Hair follicle dermal papilla cell (primary cell): ENCODE results near the gene EIF3J. TPM values are rescaled to one million over a fixed set of nuclear protein-coding genes. Genes with fewer than 3 reads are reported as not detected.

Source experiments
- total RNA-seq: library from RNA; depleted of rRNA; stranded (reverse); fragments of >200 nt; gene quantifications from 2 replicates; pipeline ENCODE4 v1.2.3, GENCODE V29; 2012

EIF3J gene, protein sequence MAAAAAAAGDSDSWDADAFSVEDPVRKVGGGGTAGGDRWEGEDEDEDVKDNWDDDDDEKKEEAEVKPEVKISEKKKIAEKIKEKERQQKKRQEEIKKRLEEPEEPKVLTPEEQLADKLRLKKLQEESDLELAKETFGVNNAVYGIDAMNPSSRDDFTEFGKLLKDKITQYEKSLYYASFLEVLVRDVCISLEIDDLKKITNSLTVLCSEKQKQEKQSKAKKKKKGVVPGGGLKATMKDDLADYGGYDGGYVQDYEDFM
- 25.1 and 30.3 TPM in 2 replicates for total RNA-seq

DNA sequence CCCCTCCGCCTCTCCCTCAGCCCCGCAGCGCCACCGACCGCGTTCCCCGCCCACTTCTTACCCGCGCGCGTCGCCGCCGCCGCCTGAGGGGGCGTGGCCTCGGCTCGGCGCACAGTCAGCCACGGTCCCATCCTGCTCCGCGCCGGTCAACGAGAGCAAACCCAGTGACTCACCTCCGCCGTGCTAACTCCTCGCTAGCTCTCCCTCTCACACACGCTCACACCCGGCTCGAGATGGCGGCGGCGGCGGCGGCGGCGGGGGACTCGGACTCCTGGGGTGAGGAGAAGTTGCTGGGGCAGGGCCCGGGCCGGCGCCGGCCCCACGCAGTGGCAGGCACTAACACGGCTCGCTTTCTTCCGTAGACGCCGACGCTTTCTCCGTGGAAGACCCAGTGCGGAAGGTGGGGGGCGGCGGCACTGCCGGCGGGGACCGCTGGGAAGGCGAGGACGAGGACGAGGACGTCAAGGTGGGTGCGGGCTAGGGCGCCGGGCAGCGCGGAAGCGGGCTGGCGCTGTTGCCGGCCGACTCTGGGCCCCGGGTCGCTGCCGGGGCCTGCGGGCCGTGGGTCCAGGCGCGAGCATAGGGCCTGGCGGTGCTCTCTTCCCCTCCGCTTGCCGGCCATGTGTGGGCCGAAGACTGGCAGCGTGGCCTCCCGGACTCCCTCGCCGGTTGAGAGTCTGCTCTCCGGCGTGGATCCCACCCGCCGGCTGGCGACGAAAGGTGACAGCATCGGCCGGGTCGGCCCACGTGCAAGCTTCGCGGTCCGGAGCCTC, at the start of gene EIF3J:
Gene EIF3J (plus strand): TSS at position 186 of the 773 bp plus-strand sequence. CDS start 48 bp downstream, at position 234.

Other genes starting within 250 kb of the EIF3J start
- 110 and 127 TPM in 2 replicates for gene GOLM2, start 248.4 kb upstream of the EIF3J start, total RNA-seq
- 65.8 and 89.9 TPM in 2 replicates for gene CTDSPL2, start 109.5 kb upstream of the EIF3J start, total RNA-seq
- 65.0 and 83.9 TPM in 2 replicates for gene SPG11, start 126.5 kb downstream of the EIF3J start, total RNA-seq
- gene PATL2, start 174.2 kb downstream of the EIF3J start, total RNA-seq = 0.61 and 0.81 TPM in 2 replicates
- gene B2M, start 174.4 kb downstream of the EIF3J start, total RNA-seq = 2,417 and 2,644 TPM in 2 replicates
- 15.3 and 18.0 TPM in 2 replicates for gene TRIM69, start 199.4 kb downstream of the EIF3J start, total RNA-seq